Endothelial cell of umbilical vein (primary cell): ENCODE results near the gene CCRL2.

Experiments
- POLR2A ChIP-seq: IDR thresholded peaks from 2 replicates; pipeline ENCODE4 v1.6.1; 2012; ENCODE audit warnings: low read depth, mild to moderate bottlenecking, control low read depth, low read length
- POLR2AphosphoS5 ChIP-seq: IDR thresholded peaks from 2 replicates; pipeline ENCODE4 v1.6.1; 2012; ENCODE audit warnings: low read depth, mild to moderate bottlenecking, control low read depth, low read length, moderate library complexity; ENCODE audit not compliant: insufficient read depth
- TF ChIP-seq, protein P1 (sequence below), 2 donors: IDR thresholded peaks; 1 replicate in 1 of 2; 2 replicates in 1 of 2; pipeline ENCODE4 v1.5.1; 2011; ENCODE audit warnings: low read length in 2 of 2, mild to moderate bottlenecking in 2 of 2, moderate library complexity in 2 of 2, control low read depth in 1 of 2, inconsistent platforms in 1 of 2, low read depth in 1 of 2; ENCODE audit not compliant: insufficient read depth in 1 of 2; ENCODE audit errors: extremely low read depth in 1 of 2
- TF ChIP-seq, protein P2 (sequence below): IDR thresholded peaks from 2 replicates; pipeline ENCODE4 v1.6.1; 2011; ENCODE audit not compliant: insufficient read depth, insufficient read length

DNA sequence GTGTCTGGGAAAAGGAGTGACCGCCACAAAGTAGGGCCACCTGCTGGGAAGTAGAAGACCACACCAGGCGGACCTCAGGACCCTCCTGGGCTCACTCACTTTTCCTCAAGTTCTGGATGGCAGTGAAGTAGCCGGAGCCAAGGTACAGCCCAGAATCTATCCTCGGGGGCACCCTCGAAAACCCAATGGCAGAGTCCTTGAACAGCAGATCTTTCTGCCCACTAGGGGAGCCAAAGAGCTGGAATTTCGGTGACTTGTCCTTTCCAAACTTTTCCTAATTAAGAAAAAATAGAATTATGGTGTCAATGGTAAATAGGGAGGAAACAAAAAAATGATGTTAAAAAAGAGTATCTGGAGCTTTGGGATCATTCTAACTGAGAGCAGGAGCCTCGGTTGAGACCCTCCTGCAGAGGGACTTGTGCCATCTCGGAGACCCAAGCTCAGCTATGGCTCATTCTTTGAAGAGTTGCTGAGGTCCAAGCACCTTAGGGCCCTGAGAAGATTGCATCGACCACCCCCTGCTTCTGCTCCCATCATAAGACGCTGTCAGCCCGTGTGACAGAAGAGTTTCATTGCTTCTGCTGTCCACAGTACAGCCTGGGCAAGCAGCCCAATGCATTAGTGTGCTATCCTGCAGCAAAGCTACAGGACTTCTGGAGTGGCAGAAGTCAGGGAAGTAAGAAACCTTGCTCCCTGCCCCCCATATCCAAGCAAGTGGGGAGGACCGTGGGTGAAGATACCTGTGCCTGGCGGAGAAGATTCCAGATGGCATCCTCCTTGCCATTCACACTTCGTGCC lies 42.9 kb downstream of the CCRL2 start:
- TF ChIP-seq POLR2A, result no peak
- TF ChIP-seq, protein P1, sequence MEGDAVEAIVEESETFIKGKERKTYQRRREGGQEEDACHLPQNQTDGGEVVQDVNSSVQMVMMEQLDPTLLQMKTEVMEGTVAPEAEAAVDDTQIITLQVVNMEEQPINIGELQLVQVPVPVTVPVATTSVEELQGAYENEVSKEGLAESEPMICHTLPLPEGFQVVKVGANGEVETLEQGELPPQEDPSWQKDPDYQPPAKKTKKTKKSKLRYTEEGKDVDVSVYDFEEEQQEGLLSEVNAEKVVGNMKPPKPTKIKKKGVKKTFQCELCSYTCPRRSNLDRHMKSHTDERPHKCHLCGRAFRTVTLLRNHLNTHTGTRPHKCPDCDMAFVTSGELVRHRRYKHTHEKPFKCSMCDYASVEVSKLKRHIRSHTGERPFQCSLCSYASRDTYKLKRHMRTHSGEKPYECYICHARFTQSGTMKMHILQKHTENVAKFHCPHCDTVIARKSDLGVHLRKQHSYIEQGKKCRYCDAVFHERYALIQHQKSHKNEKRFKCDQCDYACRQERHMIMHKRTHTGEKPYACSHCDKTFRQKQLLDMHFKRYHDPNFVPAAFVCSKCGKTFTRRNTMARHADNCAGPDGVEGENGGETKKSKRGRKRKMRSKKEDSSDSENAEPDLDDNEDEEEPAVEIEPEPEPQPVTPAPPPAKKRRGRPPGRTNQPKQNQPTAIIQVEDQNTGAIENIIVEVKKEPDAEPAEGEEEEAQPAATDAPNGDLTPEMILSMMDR (IDR thresholded peaks at IDR 0.05; ENCODE audit: extremely low read depth in 1 of 2, insufficient read depth in 1 of 2, low read depth in 1 of 2, low read length in 2 of 2), result peak; percentile 62 to 65
- no peak for TF ChIP-seq POLR2AphosphoS5
- TF ChIP-seq, protein P2, sequence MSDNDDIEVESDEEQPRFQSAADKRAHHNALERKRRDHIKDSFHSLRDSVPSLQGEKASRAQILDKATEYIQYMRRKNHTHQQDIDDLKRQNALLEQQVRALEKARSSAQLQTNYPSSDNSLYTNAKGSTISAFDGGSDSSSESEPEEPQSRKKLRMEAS, result no peak
